Trophoblast cell (in vitro differentiated cells and primary cell): Measurements from ENCODE around the gene ADAMTSL1.

Experiments used
- DNase-seq, 2 donors: peaks; one replicate each; pipeline ENCODE4 v3.0.0-alpha.2; 2016
- H2AFZ ChIP-seq: 2 replicates; pipeline ENCODE4 v1.6.1; 2013; ENCODE audit warnings: low read length, moderate library complexity, mild to moderate bottlenecking; ENCODE audit not compliant: insufficient read depth, poor library complexity
- H2AK5ac ChIP-seq: 2 replicates; pipeline ENCODE4 v1.6.1; 2013; ENCODE audit warnings: mild to moderate bottlenecking, low read length
- H2BK120ac ChIP-seq: 2 replicates; pipeline ENCODE4 v1.6.1; 2013; ENCODE audit warnings: low read length, mild to moderate bottlenecking, moderate library complexity; ENCODE audit not compliant: insufficient read depth, poor library complexity
- H2BK12ac ChIP-seq: 2 replicates; pipeline ENCODE4 v1.6.1; 2013; ENCODE audit warnings: mild to moderate bottlenecking, low read length, moderate library complexity
- H2BK5ac ChIP-seq: 2 replicates; pipeline ENCODE4 v1.6.1; 2013; ENCODE audit warnings: low read length, low read depth, moderate library complexity, mild to moderate bottlenecking; ENCODE audit not compliant: poor library complexity
- H3K14ac ChIP-seq: 2 replicates; pipeline ENCODE4 v1.6.1; 2013; ENCODE audit warnings: mild to moderate bottlenecking, low read length
- H3K18ac ChIP-seq: 2 replicates; pipeline ENCODE4 v1.6.1; 2013; ENCODE audit warnings: mild to moderate bottlenecking, low read length
- H3K23ac ChIP-seq: 2 replicates; pipeline ENCODE4 v1.6.1; 2013; ENCODE audit warnings: low read length
- H3K27ac ChIP-seq: 2 replicates; pipeline ENCODE4 v1.5.1; 2013; ENCODE audit warnings: low read depth, mild to moderate bottlenecking, inconsistent platforms, low read length, moderate library complexity
- H3K27me3 ChIP-seq: 2 replicates; pipeline ENCODE4 v1.6.1; 2013; ENCODE audit warnings: inconsistent platforms, mild to moderate bottlenecking, low read length, moderate library complexity; ENCODE audit not compliant: insufficient read depth
- H3K36me3 ChIP-seq, 2 experiments: 1 replicate in 1 of 2; 2 replicates in 1 of 2; pipeline ENCODE4 v1.6.1; 2013; ENCODE audit warnings: low read length in 2 of 2, mild to moderate bottlenecking in 2 of 2, moderate library complexity in 1 of 2; ENCODE audit not compliant: insufficient read depth in 2 of 2, control insufficient read depth in 1 of 2
- H3K4ac ChIP-seq: 2 replicates; pipeline ENCODE4 v1.6.1; 2013; ENCODE audit warnings: low read depth, mild to moderate bottlenecking, low read length, moderate library complexity
- H3K4me1 ChIP-seq, 2 experiments: 1 replicate in 1 of 2; 2 replicates in 1 of 2; pipeline ENCODE4 v1.6.1; 2013; ENCODE audit warnings: low read length in 2 of 2, mild to moderate bottlenecking in 2 of 2, moderate library complexity in 1 of 2; ENCODE audit not compliant: insufficient read depth in 2 of 2, control insufficient read depth in 1 of 2
- H3K4me2 ChIP-seq: 2 replicates; pipeline ENCODE4 v1.6.1; 2013; ENCODE audit warnings: inconsistent platforms, mild to moderate bottlenecking, low read length, moderate library complexity
- H3K4me3 ChIP-seq: 2 replicates; pipeline ENCODE4 v1.5.1; 2013; ENCODE audit warnings: mild to moderate bottlenecking, low read depth, low read length, inconsistent platforms
- H3K79me1 ChIP-seq: one replicate; pipeline ENCODE4 v1.6.1; 2013; ENCODE audit warnings: low read length
- H3K79me2 ChIP-seq: 2 replicates; pipeline ENCODE4 v1.6.1; 2013; ENCODE audit warnings: low read length, mild to moderate bottlenecking; ENCODE audit not compliant: control insufficient read depth, insufficient read depth, poor library complexity
- H3K9ac ChIP-seq: 2 replicates; pipeline ENCODE4 v1.6.1; 2013; ENCODE audit warnings: mild to moderate bottlenecking, low read length
- H3K9me3 ChIP-seq: 2 replicates; pipeline ENCODE4 v1.6.1; 2013; ENCODE audit warnings: low read depth, mild to moderate bottlenecking, control low read depth, inconsistent platforms, low read length; ENCODE audit not compliant: insufficient read depth
- H4K12ac ChIP-seq: 2 replicates; pipeline ENCODE4 v1.6.1; 2013; ENCODE audit warnings: low read depth, mild to moderate bottlenecking, low read length, moderate library complexity
- H4K8ac ChIP-seq: 2 replicates; pipeline ENCODE4 v1.6.1; 2013; ENCODE audit warnings: low read depth, mild to moderate bottlenecking, low read length, moderate library complexity
- H4K91ac ChIP-seq: one replicate; pipeline ENCODE4 v1.6.1; 2013; ENCODE audit warnings: low read depth, mild to moderate bottlenecking, low read length, moderate library complexity
- WGBS: extraction: QIAGEN DNeasy Blood & Tissue Kit; methylation state at CpG from one replicate; pipeline ENCODE4 v1.1.7; 2013; ENCODE audit warnings: missing lambda C conversion rate; ENCODE audit not compliant: insufficient read length, insufficient coverage; ENCODE audit errors: extremely low coverage; 5-methylcytosine and 5-hydroxymethylcytosine counted together

ADAMTSL1 gene

DNA sequence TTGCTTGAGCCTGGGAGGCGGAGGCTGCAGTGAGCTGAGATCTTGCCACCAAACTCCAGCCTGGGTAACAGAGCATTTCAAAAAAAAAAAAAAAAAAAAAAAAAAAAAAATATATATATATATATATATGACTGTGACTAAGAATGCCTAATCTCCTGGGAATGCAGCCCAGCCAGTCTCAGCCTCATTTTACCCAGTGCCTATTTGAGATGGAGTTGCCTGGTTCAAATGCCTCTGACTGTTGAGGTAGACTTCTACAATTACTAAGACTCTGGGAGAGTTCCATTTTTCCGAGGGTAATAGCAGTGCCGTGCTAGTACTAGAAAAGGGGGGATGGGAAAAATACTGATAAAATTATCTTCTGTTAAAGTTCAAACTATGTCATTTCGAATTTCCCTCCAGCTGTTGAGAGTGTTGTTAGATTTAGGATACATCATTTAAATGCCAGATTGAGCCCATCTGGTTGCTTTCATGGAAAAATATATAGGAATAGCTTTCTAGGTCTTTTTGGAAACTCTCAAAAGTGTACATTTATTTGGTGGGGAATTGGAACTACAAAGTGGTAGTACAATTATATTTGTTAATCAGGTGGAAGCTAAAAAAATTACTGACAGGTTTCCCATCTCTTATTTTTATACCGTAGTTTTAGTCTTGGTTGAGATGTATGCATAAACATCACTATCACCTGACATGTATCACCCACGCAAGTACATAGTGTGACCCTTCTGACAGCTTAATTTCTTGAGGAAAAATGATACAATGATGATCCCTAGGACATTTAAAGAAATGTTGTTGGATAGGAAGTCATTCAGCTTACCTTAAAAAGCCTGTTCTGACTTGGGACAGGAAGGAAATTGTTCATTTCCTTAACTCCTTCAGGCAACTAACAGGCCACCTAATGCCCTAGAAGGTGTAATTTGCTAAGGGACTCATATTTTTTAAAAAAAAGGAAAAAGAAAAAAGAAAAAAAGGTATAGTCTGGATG is 214.9 kb downstream of the ADAMTSL1 start:
- no peaks in the 10 kb centered on the region for H3K79me1 ChIP-seq
- H2BK12ac ChIP-seq = no peak overlapping the region
- H3K4me3 ChIP-seq = no peak overlapping the region
- no peak overlapping the region for H2AFZ ChIP-seq
- H4K12ac ChIP-seq = no peak overlapping the region
- peak; percentile 64 to 66 for DNase-seq
- WGBS = no CpG with 5 or more reads among the region's 6 CpGs
- no peak overlapping the region for H3K23ac ChIP-seq
- no peak overlapping the region for H3K27ac ChIP-seq
- H3K9me3 ChIP-seq = no peaks in the 10 kb centered on the region
- no peak overlapping the region for H2BK120ac ChIP-seq
- H4K8ac ChIP-seq = no peak overlapping the region
- H2AK5ac ChIP-seq = no peak overlapping the region
- H3K4me1 ChIP-seq = no peaks in the 10 kb centered on the region
- H3K27me3 ChIP-seq = no peaks in the 10 kb centered on the region
- H2BK5ac ChIP-seq = no peak overlapping the region
- no peak overlapping the region for H3K4ac ChIP-seq
- no peak overlapping the region for H3K14ac ChIP-seq
- H3K79me2 ChIP-seq = no peaks in the 10 kb centered on the region
- H4K91ac ChIP-seq = no peak overlapping the region
- no peak overlapping the region for H3K4me2 ChIP-seq
- no peak overlapping the region for H3K9ac ChIP-seq
- no peaks in the 10 kb centered on the region for H3K36me3 ChIP-seq
- H3K18ac ChIP-seq = no peak overlapping the region

DNA sequence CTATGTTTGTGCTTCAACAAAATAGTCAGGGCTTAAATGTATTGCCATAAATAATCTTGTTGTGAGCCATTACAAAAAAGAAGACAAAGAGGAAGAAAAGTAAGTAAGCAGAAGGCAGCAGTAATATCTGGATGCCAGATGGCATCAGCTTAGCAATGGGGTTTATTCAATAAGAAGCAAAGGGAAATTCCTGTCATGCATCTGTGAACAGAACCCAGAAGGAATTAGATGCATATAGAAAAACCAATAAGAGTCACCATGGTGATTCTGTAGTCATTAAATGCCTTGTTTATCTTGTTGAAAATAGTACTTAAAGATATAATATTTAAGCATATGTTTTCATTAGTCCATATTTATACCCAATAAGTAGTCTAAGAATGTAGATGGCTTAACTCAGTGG is 216.0 kb downstream of the ADAMTSL1 start:
- H3K4ac ChIP-seq = no peak overlapping the region
- no peak overlapping the region for H2AFZ ChIP-seq
- H2BK120ac ChIP-seq = no peak overlapping the region
- no peak overlapping the region for H3K9ac ChIP-seq
- H3K4me1 ChIP-seq = no peaks in the 10 kb centered on the region
- no peak overlapping the region for H2BK5ac ChIP-seq
- H4K12ac ChIP-seq = no peak overlapping the region
- no peak overlapping the region for H3K4me3 ChIP-seq
- H3K4me2 ChIP-seq = no peak overlapping the region
- no peaks in the 10 kb centered on the region for H3K79me2 ChIP-seq
- no peaks in the 10 kb centered on the region for H3K27me3 ChIP-seq
- H3K14ac ChIP-seq = no peak overlapping the region
- no peak overlapping the region for H3K27ac ChIP-seq
- H3K79me1 ChIP-seq = no peaks in the 10 kb centered on the region
- no peak overlapping the region for H3K23ac ChIP-seq
- H2BK12ac ChIP-seq = no peak overlapping the region
- H4K91ac ChIP-seq = no peak overlapping the region
- DNase-seq = no peak
- no peak overlapping the region for H3K18ac ChIP-seq
- H3K36me3 ChIP-seq = no peaks in the 10 kb centered on the region
- no peak overlapping the region for H4K8ac ChIP-seq
- H3K9me3 ChIP-seq = peaks cover 3% of the 10 kb centered on the region
- no peak overlapping the region for H2AK5ac ChIP-seq

DNA sequence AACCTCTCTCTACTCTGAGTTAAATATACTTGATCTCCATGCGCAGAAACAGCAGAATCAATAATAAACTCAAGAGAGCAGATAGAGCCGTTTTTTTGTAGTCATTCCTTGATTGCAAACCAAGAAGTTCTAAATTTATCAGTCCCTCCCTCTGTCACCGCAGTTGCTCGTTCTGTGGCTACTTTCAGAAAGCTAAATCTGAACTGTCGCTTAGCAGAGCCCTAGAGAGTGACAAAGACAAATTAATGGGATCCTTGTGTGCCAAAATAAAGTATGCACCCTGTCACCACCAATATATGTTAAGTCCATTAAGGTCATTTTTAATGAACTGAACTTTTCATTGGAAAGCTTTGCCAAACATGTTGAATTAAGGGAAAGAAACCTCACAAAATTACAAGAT is 218.3 kb downstream of the ADAMTSL1 start:
- DNase-seq = no peak
- no peak overlapping the region for H3K27ac ChIP-seq
- H3K79me1 ChIP-seq = no peaks in the 10 kb centered on the region
- H3K27me3 ChIP-seq = no peaks in the 10 kb centered on the region
- H3K4me1 ChIP-seq = no peaks in the 10 kb centered on the region
- H2BK12ac ChIP-seq = no peak overlapping the region
- no peak overlapping the region for H2AFZ ChIP-seq
- H4K8ac ChIP-seq = no peak overlapping the region
- H4K91ac ChIP-seq = no peak overlapping the region
- H3K23ac ChIP-seq = no peak overlapping the region
- no peak overlapping the region for H3K4me3 ChIP-seq
- H3K14ac ChIP-seq = no peak overlapping the region
- no peak overlapping the region for H3K18ac ChIP-seq
- H2AK5ac ChIP-seq = no peak overlapping the region
- no peak overlapping the region for H3K4me2 ChIP-seq
- H2BK5ac ChIP-seq = no peak overlapping the region
- H3K4ac ChIP-seq = no peak overlapping the region
- no peak overlapping the region for H2BK120ac ChIP-seq
- H3K79me2 ChIP-seq = no peaks in the 10 kb centered on the region
- WGBS = no CpG with 5 or more reads among the region's 5 CpGs
- H4K12ac ChIP-seq = no peak overlapping the region
- peaks cover 4% of the 10 kb centered on the region for H3K9me3 ChIP-seq
- no peak overlapping the region for H3K9ac ChIP-seq
- H3K36me3 ChIP-seq = no peaks in the 10 kb centered on the region

DNA sequence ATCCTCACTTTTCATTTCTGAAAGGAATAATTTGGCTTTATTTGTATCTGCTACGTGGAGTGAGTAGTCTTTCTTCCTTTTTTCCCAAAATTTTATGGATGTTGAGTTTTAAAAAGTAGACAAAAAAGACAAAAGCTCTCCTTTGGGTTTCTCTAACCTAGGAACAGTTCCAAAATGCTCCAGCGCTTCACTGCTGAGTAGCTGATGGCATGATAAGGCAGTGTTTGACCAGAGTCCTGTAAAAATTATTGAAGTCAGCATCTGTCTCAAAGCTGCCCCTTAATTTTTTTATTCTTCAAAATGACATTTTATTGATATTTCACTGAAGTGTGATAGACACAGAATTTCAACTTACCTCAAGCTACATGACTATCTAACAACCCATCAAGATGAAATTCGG is 219.0 kb downstream of the ADAMTSL1 start:
- no peak overlapping the region for H3K9ac ChIP-seq
- no peak overlapping the region for H3K4me3 ChIP-seq
- H2AK5ac ChIP-seq = no peak overlapping the region
- H2BK5ac ChIP-seq = no peak overlapping the region
- no peak overlapping the region for H3K23ac ChIP-seq
- no peaks in the 10 kb centered on the region for H3K27me3 ChIP-seq
- H3K14ac ChIP-seq = no peak overlapping the region
- no peak overlapping the region for H4K12ac ChIP-seq
- no peak overlapping the region for H3K18ac ChIP-seq
- no peak overlapping the region for H3K27ac ChIP-seq
- no peaks in the 10 kb centered on the region for H3K79me2 ChIP-seq
- no CpG with 5 or more reads among the region's 3 CpGs for WGBS
- no peak overlapping the region for H2BK120ac ChIP-seq
- H3K4me1 ChIP-seq = no peaks in the 10 kb centered on the region
- H3K4me2 ChIP-seq = no peak overlapping the region
- H4K8ac ChIP-seq = no peak overlapping the region
- H3K36me3 ChIP-seq = no peaks in the 10 kb centered on the region
- no peak overlapping the region for H4K91ac ChIP-seq
- H2BK12ac ChIP-seq = no peak overlapping the region
- H2AFZ ChIP-seq = no peak overlapping the region
- no peak for DNase-seq
- H3K4ac ChIP-seq = no peak overlapping the region
- H3K79me1 ChIP-seq = no peaks in the 10 kb centered on the region
- H3K9me3 ChIP-seq = peaks cover 4% of the 10 kb centered on the region
